ENCODE measurements around the gene YPEL5. TPM values are rescaled to one million over a fixed set of nuclear protein-coding genes. Genes with fewer than 3 reads are reported as not detected.

The YPEL5 gene
- total and polyA plus RNA-seq, 10 of the 15 experiments (the other 5 are each of a cell fraction or from before 2014, with no cell fraction given) = 18.8 to 47.3 (median 21.7) TPM

DNA sequence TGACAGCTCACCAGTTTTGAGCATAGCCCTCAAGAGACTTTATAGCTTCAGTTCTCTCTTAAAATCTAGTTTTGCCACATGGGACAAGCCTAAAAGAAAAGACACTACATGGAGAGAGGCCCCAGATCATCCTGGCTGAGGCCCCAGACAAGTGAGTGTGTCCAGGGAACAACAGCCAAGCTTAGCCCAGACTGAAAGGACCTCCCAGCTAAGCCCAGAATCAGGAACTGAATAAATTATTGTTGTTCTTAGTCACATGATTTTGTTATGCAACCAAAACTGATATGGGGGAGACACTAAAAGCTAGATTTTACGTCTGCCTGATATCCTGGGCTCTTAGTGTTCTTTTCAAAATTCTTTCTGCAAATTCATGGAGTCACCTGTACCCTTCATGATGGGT lies 55.2 kb downstream of the YPEL5 start:
- no peak overlapping the region for H3K4me3 ChIP-seq
- CTCF ChIA-PET = interaction anchor here (0.6 to 2.6 kb wide), 12 partner anchors 9 to 510 kb away, joined by 3 to 25 read pairs (median 3); no protein-coding TSS in a partner anchor
- SMC1A ChIA-PET (ENCODE audit: uncharacterized antibody, unreplicated experiment) = interaction anchor here (0.7 to 1.6 kb wide), 12 partner anchors 15 to 510 kb away, joined by 3 to 18 read pairs (median 4); no protein-coding TSS in a partner anchor
- BruUV-seq (replicated peaks) = no TSS peak
- no peaks in the 10 kb centered on the region for H3K9me3 ChIP-seq (replicated peaks; ENCODE audit: control insufficient read depth, insufficient read depth, low read length)
- RAD21 ChIA-PET (ENCODE audit: unreplicated experiment) = interaction anchor here (0.8 to 1.4 kb wide), 7 partner anchors 23 to 512 kb away, joined by 3 to 8 read pairs (median 3); no protein-coding TSS in a partner anchor
- no peaks in the 10 kb centered on the region; the same call in 1 of the 2 replicates for H3K4me1 ChIP-seq (ENCODE audit: control insufficient read depth, insufficient read depth, low read length)
- no peaks in the 10 kb centered on the region for H3K36me3 ChIP-seq (ENCODE audit: control insufficient read depth in 2 of 2, insufficient read depth in 2 of 2, low read length in 1 of 2)
- in situ Hi-C loops (cut with MboI) (no loop called here), intact Hi-C loops (cut with micrococcal nuclease; ENCODE audit: unreplicated experiment) (no loop called here)
- H4K20me1 ChIP-seq (ENCODE audit: control insufficient read depth, insufficient read depth) = no peaks in the 10 kb centered on the region; the same call in 1 of the 2 replicates
- H3K4me2 ChIP-seq (ENCODE audit: control insufficient read depth, insufficient read depth) = no peak overlapping the region
- no peak for FAIRE-seq
- no peak overlapping the region for H3K27ac ChIP-seq (ENCODE audit: control insufficient read depth, insufficient read depth)
- DNase-seq (ENCODE audit: low read depth, low spot score) = no peak
- no peaks in the 10 kb centered on the region for H3K79me2 ChIP-seq (ENCODE audit: control insufficient read depth, insufficient read depth, low read length)
- POLR2A ChIA-PET = interaction anchor here (0.6 to 1.1 kb wide), 3 partner anchors 23 to 34 kb away, joined by 3 to 4 read pairs (median 3); no protein-coding TSS in a partner anchor
- no peak overlapping the region for H2AFZ ChIP-seq (ENCODE audit: control insufficient read depth, low read depth, low read length)
- WGBS (ENCODE audit: insufficient coverage, insufficient replicate concordance, low lambda C conversion rate, missing lambda C conversion rate) = 15% methylated on average over 1 of the region's 1 CpG
- no peak for ATAC-seq
- H3K27me3 ChIP-seq (replicated peaks in 1 of 2; ENCODE audit: control insufficient read depth in 2 of 2, insufficient read depth in 2 of 2, low read length in 1 of 2) = no peaks in the 10 kb centered on the region; a peak in 1 of 4 replicates
- H3K9ac ChIP-seq (ENCODE audit: control insufficient read depth, insufficient read depth, low read length) = no peak overlapping the region
- TF ChIP-seq SUZ12 (IDR thresholded peaks at IDR 0.05; ENCODE audit: unreplicated experiment) (no peak), BRCA1 (IDR thresholded peaks at IDR 0.05; ENCODE audit: low read depth, low read length) (no peak), FOS (IDR thresholded peaks at IDR 0.05; ENCODE audit: borderline replicate concordance, extremely low read depth, insufficient read length) (no peak), TCF12 (IDR thresholded peaks at IDR 0.05; ENCODE audit: low read depth, low read length) (no peak), CBFB (IDR thresholded peaks at IDR 0.05; ENCODE audit: low read depth) (no peak)
- TF ChIP-seq, protein P1, sequence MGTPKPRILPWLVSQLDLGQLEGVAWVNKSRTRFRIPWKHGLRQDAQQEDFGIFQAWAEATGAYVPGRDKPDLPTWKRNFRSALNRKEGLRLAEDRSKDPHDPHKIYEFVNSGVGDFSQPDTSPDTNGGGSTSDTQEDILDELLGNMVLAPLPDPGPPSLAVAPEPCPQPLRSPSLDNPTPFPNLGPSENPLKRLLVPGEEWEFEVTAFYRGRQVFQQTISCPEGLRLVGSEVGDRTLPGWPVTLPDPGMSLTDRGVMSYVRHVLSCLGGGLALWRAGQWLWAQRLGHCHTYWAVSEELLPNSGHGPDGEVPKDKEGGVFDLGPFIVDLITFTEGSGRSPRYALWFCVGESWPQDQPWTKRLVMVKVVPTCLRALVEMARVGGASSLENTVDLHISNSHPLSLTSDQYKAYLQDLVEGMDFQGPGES (IDR thresholded peaks at IDR 0.05) = no peak

All from GM12878 (cell line).